HG03378 (cell line): ENCODE data around the gene PARL.

Experiments
- ATAC-seq: cut with Tn5 transposase; IDR thresholded peaks from one replicate; pipeline ENCODE4 v1.9.1; 2021; ENCODE audit warnings: mild to moderate bottlenecking, moderate library complexity; ENCODE audit not compliant: unreplicated experiment

PARL gene

GRCh38 chr3:183818041-183818620, 66.5 kb downstream of the PARL start:
- no peak for ATAC-seq

- ATAC-seq = no peak
Observed at GRCh38 chr3:183817639-183818038, 67.0 kb downstream of the PARL start.

- ATAC-seq = no peak
Observed at GRCh38 chr3:183816681-183817510, 67.8 kb downstream of the PARL start.

DNA sequence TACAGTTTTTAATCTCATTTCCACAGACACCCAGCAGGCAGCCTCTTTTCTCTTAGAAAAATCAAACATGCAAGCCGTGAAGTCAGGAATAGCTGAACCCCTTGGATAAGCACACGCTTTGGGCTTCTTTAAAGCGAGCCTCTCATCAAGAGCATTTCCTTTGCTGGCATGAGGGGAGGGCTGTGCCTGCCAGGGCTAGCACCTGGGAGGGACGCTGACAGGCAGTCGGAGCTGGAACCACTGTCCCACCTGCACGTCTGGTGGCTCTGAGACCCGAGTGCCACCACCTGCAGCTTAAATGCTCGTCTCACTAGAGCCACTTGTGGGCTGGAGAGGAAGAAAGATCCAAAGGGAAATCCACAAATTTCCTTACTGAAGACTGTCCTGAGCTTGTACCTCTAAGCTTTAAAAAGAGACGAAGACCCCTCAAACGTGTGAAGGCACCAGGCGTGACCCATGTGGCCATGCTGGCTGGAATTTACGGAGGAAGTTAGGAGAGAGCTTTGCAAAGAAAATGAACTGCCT, 68.7 kb downstream of the PARL start:
- ATAC-seq = no peak

DNA sequence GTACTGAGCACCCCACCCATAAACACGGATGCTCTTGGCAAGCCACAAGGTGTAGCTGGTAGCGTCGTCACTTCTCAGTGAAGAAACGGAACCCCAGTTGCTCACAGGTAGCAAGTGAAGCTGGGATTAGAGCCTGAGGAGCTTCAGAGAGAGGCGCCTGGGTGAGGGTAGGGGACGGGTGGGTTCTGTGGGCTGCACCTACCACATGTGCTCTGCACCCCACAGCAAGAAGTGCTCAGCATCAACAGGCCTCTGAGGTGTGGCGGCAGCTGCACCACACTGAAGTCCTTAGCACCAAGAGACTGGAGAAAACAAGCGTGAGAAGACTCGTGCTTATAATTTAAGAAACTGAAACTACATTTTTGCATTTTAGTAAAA, 69.1 kb downstream of the PARL start:
- ATAC-seq = no peak

DNA sequence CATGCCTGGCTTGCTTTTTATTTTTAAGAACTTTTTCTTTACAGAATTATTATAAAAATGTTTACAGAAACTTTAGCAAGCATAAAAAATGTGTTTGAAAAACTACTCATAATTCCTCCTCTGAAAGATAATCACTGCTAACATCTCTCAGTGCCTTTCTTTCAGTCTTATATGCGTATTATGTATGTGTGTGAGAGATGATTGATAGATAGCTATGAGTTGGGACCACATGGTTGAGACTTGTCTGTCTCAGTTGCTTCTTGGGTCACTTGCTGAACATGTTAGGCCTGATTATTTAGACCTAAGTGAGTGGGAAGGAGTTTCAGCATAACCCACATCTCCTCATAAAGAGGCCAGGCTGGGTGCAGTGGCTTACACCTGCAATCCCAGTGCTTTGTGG, 70.4 kb downstream of the PARL start:
- ATAC-seq = no peak

GRCh38 chr3:183812761-183813445, 71.8 kb downstream of the PARL start:
- ATAC-seq = no peak

GRCh38 chr3:183811638-183812037, 73.0 kb downstream of the PARL start:
- ATAC-seq = no peak

DNA sequence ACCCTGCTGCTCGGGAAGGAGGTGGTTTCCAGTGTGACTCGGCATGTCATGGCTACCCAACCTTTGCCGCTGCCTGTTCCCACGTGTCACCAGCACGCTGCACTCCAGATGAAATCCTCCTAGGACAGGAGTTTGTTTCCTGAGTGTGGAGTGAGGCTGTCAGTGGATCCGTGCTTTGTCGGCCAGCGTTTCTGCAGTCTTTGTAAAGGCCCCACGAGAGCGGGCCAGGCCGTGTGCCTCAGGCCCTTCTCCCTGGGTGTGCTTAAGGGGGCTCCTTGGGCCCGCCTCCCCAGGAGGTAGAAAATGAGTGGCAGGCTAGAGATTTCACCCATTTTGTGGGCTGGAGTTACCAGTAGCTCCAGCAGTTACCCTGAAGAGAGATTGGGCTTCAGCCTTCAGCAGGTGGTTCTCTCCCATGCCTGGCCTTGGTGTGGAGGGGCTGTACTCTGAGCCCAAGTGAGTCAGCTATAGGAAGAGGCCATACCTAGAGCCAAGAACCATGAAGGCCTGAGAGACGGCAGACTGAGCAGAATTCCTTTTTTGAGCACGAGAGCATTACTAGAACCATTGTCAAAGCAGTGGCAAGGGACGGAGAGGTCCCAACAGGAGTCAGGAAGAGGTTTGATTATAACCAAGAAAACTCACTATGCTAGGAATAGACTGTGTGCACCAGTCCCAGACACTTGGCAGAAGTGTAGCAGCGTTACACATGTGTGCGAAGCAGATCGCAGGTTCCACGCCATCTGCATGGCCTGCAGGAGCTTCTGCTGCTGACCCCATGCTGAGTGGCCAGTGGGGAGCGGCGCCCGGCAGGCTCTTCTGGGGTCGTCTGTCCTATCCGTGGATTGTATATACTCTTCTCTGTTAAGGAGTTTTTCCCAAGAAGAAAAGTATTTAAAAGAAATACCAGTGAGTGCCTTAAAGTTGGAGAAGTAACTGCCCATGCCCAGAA, 73.8 kb downstream of the PARL start:
- ATAC-seq = no peak

DNA sequence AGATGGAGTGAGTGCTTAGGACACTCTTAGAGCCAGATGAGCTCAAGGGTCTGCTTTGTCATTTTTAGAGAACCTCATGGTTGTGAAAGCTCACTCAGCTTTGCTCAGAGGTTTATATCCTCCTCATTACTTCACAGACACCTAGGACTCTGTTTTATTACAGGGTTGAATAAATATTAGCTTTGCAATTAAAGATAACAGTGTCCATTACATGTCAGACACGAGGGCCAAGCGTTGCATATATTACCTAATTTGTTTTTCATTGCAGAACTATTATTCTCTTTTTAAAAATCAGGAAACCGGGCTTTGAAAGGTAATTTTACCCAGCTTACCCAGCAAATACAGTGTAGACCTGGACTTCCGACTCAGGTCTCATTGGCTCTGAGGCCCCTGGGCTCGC, 75.4 kb downstream of the PARL start:
- no peak for ATAC-seq

GRCh38 chr3:183808355-183808754, 76.3 kb downstream of the PARL start:
- ATAC-seq = no peak

- ATAC-seq = no peak
Observed at GRCh38 chr3:183807881-183808280, 76.8 kb downstream of the PARL start.

DNA sequence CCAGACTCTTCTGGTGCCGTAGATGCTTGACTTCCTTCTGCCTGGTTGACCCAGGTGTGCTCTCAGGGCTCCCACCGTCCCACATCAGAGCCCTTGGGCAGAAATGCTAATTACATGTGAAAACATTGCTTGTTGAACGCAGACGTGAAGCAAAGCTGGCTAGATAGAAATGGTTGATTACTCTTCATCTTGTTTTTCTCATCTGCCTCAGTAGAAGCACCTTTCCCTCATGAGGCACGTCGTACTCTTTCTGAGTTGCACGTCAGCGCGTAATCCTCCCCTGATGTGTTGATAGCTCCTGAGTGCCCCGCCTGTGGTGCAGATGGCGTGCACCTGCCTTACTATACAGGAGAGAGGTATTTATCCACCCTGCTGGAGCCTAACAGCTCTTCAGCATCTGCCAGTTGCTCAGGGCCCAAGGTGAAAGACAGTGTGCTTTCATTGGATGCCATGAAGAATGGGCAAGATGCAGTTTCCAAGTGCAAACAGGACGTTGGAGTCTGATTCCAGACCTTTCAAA, 77.4 kb downstream of the PARL start:
- no peak for ATAC-seq

- no peak for ATAC-seq
Observed at GRCh38 chr3:183802989-183803388, 81.7 kb downstream of the PARL start.

DNA sequence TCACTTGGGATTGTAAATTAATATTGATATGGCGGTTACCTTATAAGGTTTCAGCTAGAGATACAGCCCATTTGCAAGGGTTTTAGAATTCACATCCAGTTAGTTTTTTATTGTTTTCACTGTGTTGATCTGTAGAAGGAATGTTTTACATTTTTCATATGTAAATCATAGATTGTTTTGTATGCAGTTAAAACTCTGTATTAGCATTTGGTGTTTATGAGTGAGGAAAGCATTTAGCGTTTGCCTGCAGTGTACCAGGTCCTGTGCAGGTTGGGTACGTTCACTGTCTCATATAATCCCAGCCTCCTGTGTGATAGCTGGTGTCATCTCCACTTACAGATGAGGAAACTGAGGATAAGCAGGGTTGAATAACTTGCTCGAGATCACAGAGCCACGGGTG, 83.1 kb downstream of the PARL start:
- no peak for ATAC-seq

GRCh38 chr3:183800243-183800863, 84.3 kb downstream of the PARL start:
- no peak for ATAC-seq

DNA sequence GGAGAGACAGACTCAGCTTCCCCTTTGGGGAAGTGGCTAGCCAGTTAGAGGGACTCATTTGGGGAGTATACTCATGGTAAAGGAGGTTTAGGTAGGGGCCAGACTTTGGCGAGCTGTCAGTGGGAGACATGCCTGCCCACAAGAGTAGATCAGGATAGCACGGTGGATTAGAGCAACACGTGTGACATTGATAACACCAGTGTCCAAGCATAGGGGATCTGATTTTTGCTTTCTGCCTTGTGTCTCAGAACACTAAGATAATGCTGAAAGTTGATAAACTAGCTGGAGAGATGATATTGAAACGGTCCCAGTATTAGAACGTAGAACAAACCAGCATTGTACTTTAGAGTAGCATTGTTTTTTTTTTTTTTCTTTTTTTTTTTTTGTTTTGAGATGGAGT, 85.2 kb downstream of the PARL start:
- ATAC-seq = no peak

- no peak for ATAC-seq
Observed at GRCh38 chr3:183797996-183798395, 86.7 kb downstream of the PARL start.

GRCh38 chr3:183796372-183796771, 88.3 kb downstream of the PARL start:
- no peak for ATAC-seq

DNA sequence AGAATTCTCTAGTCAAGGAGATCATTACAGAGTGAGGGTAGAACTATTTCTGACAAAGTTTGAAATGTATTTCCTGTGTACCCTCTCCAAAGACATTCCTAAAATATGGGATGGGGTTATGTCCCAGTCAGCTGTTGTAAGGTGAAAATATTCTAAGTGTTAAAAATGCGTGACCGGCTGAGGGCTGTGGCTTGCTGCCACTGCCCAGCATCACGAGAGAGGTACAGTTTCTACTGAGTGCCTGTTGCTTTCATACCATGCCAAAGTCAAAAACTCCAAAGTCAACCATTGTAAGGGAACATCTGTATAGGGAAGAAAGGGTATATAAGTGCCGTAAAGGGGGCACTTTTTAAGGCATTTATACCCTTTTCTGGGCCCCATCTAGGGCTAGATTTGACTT, 90.2 kb downstream of the PARL start:
- ATAC-seq = no peak
